ENCODE results near the gene TMCC1. TPM values are rescaled to one million over a fixed set of nuclear protein-coding genes. Genes with fewer than 3 reads are reported as not detected.

TMCC1 gene
- total and polyA plus RNA-seq, 9 donors, result 26.8 to 37.8 (median 30.9) TPM

Other genes with a start within 250 kb of the TMCC1 start
- 0.13 TPM for gene TRH, start 81.0 kb upstream of the TMCC1 start, total RNA-seq
- under 1 TPM; 0.18 to 0.53 (median 0.32) TPM for gene TRH, start 81.0 kb upstream of the TMCC1 start, polyA plus RNA-seq (ENCODE audit: insufficient read depth in 1 of 8, insufficient read length in 8 of 8, low replicate concordance in 1 of 8)
- gene ALG1L2, start 188.1 kb upstream of the TMCC1 start, total RNA-seq, result 0.40 TPM
- 1 to 10 TPM in 6 of 8 donors, under 1 TPM in 2; 0.67 to 2.6 (median 1.3) TPM for gene ALG1L2, start 188.1 kb upstream of the TMCC1 start, polyA plus RNA-seq (ENCODE audit: insufficient read depth in 1 of 8, insufficient read length in 8 of 8, low replicate concordance in 1 of 8)